SK-MEL-5 (cell line): ENCODE data around the gene AIG1. TPM values are rescaled to one million over a fixed set of nuclear protein-coding genes. Genes with fewer than 3 reads are reported as not detected.
"Not testable (repeated sequence)": the region's sequence is repeated elsewhere in the genome, so short reads cannot be mapped to it uniquely, and the experiment has no call there.

Source experiments
- DNase-seq: peaks from one replicate; pipeline ENCODE4 v3.0.0-alpha.2; 2016; ENCODE audit warnings: low read depth, low spot score
- in situ Hi-C: cut with HindIII; loops from 2 replicates; pipeline ENCODE4 v1.10.0; 2016; ENCODE audit warnings: low sequenced_read_pairs, high pct_unique_total_duplicates, low pct_unique_long_range_greater_than_20kb
- total RNA-seq: library from RNA; depleted of rRNA; stranded (reverse); fragments of >200 nt; shearing (Covaris generic); gene quantifications from 2 replicates; pipeline ENCODE4 v1.2.3, GENCODE V29; 2014

Gene AIG1
- total RNA-seq, 1 experiment from 2014 or later: 8.0 TPM

DNA sequence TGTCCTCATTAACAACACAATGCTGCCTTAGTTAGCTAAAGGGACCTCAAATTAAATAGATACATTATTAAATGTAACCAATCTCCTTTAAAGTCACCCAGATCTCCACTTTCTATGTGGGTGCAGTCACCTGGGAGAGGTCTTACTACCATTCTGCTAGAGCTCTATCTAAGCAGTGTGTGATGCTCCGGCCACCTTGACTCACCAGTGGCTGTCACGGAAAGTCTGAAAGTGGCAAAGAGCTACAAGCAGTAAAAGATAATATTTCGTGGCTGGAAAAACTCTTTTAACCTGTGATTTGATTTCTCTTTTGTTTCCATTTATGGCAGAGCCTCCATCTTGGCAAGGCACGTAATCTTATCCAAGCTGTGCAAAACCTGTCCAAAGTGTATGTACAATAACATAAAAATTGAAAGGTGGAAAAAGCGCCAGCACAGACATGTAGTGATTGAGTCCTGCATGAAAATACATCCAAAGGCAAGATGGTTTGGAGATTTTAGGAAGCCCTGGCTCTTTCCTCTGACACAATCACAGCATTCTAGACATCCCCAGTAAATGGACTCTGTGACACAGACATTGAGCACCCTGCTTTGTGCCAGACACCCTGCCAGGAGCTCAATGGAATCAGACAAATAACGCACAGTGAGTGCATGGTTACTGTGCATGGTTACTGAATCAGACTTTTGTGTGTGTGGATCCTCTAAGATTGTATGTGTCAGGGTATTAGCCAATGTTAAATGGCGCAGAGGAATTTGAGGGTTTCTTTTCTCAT lies 273.2 kb downstream of the AIG1 start:
- in situ Hi-C loops: no loop called here

DNA sequence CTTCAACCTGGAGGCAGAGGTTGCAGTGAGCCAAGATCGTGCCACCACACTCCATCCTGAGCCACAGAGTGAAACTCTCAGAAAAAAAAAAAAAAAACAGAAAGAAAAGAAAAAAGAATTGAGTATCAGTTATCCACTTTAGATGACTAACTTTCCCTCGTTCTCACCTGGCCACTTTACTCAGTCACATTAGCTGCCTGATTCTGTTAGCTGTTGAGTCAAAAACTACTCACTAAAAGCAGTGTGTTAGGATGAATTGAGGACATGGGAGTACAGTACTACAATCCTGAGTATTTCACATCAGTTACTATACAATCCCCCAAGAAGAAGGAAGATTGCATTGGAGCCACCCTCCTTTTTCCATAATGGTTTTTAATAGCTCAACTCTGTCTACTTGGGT lies 275.2 kb downstream of the AIG1 start:
- in situ Hi-C loops: no loop called here
- DNase-seq: no peak

More for the DNA sequence above, 273.2 kb downstream of the AIG1 start:
- DNase-seq: no peak

DNA sequence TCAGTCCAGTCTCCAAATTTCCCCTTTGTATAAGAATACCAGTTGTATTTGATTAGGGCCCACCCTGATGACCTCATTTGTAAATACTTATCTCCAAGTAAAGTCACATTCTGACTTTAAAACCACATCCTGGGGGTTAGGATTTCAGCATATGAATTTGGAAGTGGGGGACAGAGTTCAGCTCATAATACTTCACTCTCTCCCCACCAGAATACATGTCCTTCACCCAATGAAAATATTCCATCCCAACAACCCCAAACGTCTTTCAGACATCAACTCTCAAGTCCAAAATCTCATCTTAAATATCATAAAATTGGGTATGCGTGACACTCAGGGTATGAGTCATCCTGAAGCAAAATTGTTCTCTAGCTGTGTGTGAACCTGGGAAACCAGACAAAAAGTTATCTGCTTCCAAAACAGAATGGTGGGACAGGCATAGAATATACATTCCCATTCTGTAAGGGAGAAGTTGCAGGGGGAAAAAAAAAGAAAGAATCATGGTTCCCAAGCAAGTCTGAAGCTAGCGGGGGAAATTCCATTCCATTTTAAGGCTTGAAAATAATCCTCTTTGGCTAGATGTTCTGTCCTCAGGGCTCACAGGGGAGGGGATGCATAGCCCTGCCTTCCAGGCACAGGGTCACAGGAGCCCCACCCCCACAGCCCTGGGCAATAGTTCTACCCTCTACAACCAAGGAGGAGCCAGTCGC lies 275.9 kb downstream of the AIG1 start:
- in situ Hi-C loops: no loop called here
- DNase-seq: no peak

DNA sequence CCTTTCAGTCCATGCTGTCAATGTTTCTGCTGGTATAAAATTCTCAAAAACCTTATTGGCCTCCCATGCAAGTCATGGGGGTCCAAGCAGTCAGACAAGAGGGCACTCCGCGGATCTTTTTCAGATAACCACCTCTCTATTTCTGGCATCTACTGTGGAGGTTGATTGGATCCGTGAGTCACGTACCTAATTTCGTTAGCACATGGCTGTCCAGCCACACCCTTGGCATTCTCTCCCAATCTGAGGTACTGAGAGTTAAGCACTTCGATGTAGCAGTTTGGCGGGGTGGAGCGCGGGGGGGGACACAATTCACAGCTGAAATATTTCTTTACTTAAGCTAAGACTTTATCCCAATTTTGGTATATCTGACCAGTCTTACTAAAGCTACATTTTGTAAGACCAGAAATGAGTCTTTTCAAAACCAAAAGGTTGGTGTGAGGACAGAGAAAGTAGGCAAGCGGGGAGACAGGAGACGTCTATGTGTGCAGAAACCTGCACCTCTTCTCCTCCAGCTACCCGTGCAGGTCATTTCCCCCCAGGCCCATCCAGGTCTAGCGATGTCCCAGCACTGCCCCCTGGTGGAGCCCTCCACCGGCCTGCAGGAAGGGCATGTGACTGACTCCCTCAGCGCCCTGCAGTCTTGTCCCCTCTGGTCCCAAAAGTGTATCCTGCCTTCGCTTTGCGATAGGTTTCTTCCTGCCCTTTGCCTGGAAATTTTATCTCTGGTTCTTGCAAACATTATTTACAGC lies 276.7 kb downstream of the AIG1 start:
- in situ Hi-C loops: no loop called here

DNA sequence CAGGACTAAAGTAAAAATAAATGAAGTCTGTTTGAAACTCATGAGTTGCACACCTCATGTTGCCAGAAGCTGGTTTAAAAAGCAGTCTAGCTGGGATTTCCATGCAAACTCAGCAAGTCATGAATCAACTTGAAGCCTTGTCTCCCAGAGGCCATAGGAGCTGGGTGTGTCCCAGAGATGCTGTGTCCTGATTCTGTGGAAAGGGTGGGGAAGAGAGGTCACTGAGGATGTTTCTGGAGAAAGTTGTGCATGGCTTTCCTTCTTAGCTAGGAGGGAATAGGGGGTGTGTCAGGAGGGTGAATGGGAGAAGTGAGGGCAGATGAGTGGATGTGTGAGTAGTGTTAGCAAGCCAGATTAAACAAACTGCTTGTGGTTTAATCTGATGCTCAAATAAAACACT lies 278.5 kb downstream of the AIG1 start:
- no peak for DNase-seq
- in situ Hi-C loops: no loop called here

More for the DNA sequence above, 276.7 kb downstream of the AIG1 start:
- peak; percentile 60 for DNase-seq

DNA sequence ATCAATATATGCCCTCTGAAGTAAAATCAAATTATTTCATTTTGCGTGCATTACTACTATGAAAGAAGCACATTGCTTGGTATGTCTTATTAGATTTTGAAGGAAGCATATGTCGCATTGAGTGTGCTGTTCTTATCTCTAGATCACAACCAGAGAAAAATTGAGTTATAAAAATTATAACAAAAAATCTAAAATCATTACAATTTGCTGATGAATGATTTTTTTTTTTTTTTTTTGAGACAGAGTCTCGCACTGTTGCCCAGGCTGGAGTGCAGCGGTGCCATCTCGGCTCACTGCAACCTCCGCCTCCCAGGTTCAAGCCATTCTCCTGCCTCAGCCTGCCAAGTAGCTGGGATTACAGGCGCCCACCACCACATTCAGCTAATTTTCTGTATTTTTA lies 284.8 kb downstream of the AIG1 start:
- in situ Hi-C loops, DNase-seq: not testable (repeated sequence)

DNA sequence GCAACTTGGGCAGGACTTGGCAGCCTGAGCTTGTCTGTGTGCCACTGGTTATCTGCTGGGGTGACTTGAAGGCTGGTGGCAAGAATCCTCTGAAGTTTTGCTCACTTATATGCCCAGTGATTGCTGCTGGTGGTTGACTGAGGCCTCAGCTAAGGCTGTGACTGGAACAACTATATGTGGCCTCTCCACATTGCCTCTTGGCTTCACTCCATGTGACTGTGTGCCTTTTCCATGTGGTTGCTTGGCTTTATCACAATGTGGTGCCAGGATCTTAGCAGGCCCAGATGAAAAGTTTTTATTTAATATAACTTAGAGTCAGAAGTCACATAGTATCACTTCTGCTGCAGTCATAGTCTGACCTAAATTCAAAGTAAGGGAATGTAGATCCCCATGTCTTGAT lies 285.3 kb downstream of the AIG1 start:
- in situ Hi-C loops: no loop called here
- DNase-seq: no peak

DNA sequence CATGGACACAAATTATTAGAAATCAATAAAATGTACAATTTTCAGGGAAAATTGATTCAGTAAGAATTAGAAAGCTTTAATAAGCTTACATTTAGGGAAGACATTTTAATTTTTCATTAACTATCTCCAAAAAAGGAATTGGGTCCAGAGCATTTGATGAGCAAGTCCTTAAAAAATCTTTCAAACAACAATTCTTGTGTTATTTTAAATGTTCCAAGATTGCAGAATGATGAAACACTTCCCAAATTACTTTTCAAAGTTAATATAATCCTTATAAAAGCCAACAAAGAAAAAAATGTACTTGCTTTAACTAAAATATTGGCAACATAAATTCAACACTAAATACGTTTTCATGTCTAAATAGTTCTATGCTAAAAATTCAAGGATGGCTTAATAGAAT lies 287.8 kb downstream of the AIG1 start:
- no peak for DNase-seq
- in situ Hi-C loops: no loop called here

DNA sequence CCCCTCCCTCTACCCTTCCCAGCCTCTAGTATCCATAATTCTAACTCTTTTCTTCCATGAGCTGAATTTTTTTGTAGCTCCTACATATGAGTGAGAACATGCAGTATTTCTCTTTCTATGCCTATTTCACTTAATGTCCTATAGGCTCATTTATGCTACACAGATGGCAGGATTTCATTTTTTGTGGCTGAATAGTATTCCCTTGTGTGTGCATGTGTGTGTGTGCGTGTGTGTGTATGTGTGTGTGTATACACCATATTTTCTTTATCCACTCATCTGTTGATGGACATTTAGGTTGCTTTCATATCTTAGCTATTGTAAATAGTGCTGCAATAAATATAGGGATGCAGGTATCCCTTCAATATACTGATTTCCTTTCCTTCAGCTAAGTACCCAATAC lies 288.8 kb downstream of the AIG1 start:
- no peak for DNase-seq
- in situ Hi-C loops: no loop called here

DNA sequence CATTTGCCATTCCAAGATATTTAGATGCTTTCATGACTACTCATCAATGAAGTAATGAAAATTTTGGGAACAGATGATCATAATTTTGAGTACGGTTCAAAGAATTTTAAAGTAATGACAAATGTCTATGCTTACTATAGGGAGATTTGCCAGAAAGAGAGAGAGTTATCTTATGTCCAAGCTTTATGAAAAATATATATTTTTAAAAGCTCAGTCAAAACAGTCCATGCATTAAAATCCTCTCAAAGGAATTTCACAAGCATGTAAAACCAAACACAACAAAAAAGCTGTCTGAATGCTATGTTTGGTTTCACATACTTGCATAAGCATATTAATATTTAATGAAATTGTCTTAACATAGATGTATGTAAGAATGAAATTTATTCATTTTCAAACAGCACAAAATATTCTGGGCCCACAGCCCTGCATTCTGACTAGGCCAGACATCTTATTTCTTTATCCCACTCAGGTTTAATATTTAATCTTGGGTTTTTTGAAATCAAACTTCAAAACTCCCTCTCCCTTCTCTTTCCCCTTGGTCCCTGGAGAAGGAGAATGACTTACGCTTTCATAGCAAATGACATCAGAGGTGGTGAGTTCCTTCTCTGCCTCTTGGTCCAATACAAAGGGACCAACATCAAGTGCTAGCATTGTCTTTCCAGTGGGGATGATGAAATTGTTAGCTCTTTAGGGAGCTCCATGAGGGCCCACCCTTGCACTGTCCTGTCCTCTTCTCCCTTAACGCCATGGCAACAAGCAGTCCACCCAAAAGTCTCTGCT lies 295.6 kb downstream of the AIG1 start:
- DNase-seq: no peak
- in situ Hi-C loops: no loop called here

DNA sequence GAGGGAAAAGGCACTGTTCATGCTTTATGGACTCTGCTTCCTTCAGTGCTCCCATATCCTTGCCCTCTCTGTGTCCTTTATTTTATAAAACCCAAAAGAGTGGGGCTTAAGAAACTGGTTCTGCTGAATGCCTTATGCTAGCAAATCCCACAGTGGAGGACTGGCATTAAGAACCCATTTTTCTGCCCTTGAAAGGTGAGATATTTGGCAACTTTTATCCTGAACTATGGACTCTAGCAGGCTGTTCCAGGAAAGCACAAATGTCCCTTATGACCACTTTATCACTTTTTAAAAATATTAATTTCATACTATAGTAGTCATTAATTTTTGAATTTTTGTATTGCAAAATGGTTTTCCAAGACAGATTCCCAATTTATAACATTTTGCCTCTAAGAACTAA lies 296.5 kb downstream of the AIG1 start:
- in situ Hi-C loops: no loop called here
- DNase-seq: no peak

DNA sequence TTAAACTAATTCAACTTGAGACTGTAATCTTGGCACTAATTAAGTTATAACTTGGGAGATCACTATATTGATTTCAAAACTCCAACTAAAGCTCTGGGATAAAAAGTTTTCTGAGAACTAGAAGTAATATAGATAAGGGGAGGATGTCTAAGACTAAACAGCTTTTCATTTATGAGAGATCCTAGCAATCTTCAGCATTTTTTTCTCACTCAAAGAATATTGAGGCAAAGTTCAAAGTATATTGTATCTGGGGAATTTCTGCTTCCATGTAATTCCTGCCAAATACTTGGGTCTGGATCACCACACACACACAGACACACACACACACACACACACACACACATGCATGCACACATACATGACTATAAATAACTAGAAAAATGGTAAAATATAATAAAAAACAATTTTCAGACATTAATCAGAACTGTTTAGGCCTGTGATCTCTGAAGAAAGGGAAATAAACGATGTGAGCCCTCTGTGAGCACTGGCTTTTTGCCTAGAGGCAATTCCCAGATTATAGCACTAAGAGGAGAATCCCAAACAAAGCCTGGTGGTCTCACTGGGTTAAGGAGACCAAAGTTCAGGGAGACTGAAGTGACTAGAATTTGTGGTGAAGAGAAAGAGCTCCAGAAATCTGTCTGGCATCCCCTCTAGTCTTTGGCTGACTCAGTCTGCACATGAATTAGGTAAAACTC lies 297.0 kb downstream of the AIG1 start:
- in situ Hi-C loops: no loop called here
- DNase-seq: no peak

DNA sequence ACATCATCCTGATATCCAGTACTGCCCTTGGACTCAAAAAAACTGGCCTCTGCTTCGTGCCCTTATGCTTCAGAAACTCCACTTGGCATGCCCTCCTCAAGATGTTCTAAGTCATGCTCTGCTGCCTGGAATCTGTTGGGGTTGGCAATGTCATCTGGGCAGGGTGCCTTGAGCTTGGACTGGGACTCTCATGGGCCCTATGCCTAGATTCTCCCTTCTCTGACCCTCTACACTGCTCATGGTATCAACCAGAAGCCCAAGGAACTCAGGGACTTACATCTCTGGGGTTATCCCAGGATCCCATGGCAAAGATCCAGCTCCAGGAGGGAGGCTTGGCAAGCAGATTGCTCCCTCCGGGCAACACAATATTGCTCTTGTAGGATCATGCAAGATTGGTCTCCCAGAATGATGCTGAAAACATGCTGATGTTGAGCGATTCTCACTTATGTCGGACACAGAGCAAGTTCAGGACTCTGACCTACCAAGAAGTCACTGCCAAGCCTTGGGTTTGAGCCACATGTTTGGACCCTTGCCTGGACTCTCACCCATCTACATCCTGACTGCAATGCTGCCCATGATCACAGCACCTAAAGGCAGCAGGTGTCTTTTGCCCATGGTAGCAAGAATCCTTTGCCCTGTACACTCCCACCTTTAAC lies 301.0 kb downstream of the AIG1 start:
- in situ Hi-C loops: no loop called here
- no peak for DNase-seq

DNA sequence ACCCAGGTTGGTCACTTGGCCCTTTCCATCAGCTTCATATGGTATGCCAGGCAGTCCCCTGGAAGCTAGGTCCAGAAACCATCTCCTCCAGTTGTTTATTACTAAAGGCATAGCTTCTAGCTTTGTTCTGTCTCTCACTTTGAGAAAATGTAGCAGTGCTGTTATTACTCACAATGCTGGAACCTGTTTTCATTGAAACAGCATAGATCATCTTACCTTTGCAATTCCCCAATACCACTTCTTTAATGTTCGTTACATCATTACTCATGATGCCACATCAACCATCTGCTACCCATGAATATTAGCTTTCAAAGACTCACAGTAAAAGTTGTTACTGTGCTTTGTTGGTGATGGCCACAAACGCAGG lies 301.5 kb downstream of the AIG1 start:
- no peak for DNase-seq
- in situ Hi-C loops: no loop called here

DNA sequence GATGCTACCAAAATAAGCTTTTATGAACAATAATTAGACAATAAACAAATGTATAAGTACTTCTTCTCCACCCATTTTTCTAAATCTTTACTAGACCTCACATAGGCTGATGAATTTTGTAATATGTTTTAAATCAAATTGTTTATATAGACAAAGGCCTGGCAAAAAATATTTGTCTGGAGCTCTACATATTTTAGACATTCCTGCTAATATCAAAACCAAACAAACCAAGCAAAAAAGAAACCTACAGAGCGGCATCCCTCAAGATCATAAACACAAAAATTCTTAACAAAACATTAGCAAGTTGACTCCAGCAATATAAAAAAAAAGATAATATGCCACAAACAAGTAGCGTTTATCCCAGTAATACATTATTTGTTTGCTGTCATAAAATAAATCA lies 302.6 kb downstream of the AIG1 start:
- no peak for DNase-seq

DNA sequence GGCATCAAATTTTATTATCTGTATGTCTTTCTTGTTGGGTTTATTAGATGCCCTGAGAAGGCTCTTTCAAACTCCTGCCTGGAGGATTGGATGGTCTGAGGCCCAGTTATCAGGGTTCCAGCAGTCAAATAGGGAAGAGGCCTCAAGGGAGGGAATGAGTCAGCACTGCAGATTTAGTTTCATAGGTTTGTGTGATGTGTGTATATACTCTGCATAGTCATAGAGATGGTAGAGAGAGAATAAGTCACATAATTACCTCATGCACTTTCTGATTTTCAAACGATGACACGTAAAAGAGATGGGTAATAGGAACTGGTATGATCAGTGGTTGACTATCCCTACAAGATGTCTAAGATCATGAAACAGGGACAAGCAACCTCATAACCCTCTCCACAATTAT lies 307.7 kb downstream of the AIG1 start:
- in situ Hi-C loops: no loop called here
- DNase-seq: no peak

More for the DNA sequence above, 302.6 kb downstream of the AIG1 start:
- in situ Hi-C loops: no loop called here

DNA sequence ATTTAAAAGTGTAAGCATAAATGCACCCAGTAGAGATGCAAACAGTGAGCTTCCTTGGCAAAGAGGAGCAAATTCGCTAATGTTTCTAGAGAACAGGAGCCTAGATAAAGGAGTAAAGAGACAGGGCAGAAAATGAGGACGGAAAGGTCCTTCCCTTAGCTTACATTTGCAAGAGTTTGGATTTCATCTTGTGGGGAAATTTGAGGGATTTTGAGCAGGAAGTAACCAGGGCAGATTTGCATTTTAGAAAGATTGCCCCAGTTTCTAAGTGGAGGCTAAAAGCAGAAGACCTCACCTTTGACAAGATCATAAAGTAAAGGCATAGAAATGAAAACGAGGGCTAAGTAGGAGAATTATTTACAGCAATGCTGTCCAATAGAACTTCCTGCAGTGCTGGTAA lies 309.3 kb downstream of the AIG1 start:
- in situ Hi-C loops: no loop called here
- no peak for DNase-seq
